NCI-H82 (cell line): Measurements from ENCODE around the gene CACNA1C.

ENCODE experiments used
- DNase-seq: peaks from one replicate; lab custom pipeline; 2025; lab: John Stamatoyannopoulos, UW

CACNA1C gene

DNA sequence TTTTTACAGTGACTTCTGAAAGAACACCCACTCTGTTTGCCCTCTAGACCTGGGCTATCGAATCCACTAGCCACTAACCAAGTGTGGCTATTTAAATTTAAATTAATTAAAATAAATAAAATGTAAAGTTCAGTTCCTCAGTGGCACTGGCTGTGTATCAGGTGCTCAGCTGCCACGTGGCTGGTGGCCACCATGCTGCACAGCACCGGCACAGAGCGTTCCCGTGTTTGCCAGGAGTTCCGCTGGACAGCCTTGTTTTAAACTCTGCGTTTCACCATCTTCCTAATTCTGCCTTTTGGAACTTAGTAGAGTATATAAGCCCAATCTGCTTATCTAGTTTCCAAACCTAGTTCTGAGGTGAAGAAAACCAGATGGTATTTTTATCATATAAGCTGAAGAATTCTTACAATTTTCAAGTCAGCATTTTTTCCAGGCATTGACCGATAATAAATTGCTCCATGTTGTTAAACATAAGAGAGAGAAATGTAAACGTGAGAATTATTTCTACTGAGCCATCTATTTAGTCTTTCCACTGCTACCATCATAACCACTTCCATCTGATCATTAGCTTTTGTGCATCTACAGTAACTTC lies 339.0 kb downstream of the CACNA1C start:
- DNase-seq = no peak

GRCh38 chr12:2393016-2393415 lies 340.2 kb downstream of the CACNA1C start:
- DNase-seq = no peak

GRCh38 chr12:2393996-2394395 lies 341.2 kb downstream of the CACNA1C start:
- no peak for DNase-seq

GRCh38 chr12:2395354-2395977 lies 342.7 kb downstream of the CACNA1C start:
- peak; percentile 74 for DNase-seq

DNA sequence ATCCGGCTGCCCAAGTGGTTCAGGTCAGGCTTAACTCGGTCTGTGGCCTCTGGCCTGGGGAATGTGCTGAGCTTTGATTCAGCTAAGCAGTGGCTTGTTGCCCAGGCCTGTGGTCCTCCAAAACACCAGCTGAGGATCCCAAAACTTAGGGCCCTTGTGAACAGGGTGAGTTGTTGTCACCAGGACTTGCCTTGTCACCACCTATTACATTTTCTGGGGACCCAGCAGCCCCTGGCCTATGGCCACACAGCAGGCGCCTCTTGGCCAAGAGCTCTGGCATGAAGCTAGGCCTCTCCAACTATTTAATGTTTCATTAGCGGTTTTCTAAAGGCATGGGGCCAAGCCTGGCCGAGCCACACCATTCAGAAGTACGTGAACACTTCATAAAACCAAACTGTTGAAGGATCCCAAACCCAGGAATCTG lies 343.7 kb downstream of the CACNA1C start:
- DNase-seq = no peak

GRCh38 chr12:2397356-2398045 lies 344.7 kb downstream of the CACNA1C start:
- peak; percentile 20 for DNase-seq

DNA sequence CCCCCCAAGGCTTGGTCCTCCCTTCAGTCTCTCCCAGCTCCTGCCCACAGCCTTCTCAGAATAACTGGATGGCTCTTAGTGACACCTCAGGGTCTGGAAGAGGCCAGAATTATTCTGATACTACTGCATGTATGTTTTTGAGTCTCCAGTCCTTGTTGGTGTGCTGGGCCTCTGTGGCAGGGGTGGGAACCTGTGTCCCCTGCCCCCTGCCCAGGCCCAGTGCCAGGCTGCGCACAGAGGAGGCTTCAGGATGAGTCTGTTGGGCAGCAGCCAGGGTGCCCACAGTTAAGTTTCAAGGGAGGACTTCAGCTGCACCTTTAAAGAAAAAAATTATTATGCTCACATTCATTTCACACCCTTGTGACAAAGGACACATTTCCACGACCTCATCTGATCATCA lies 348.3 kb downstream of the CACNA1C start:
- no peak for DNase-seq

DNA sequence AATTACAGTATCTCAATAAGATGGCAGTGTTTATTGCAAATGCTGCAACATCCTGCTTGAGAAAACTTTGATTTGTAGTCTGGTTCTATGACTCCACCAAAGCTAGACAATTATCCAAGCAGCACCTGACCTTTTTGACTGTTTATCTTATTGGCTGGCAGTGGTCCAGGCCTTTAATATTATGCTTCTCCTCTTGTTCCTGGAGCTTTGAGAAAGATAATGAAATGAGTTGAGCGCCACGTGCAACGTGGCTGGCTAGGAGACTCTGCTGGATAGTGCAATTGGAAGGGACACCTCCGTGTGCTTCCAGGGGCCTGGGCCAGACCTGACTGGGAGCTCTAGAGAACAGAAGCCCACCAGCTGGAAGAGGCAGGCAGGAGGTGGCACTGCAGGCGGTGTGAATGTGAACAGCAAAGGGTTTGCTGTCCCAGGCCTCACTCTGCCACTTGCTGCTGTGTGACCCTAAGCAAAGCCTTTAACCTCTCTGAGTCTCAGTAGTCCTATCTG lies 349.3 kb downstream of the CACNA1C start:
- peak; percentile 51 for DNase-seq

- no peak for DNase-seq
Observed at GRCh38 chr12:2403221-2403976, 350.6 kb downstream of the CACNA1C start.

GRCh38 chr12:2405039-2405438 lies 352.3 kb downstream of the CACNA1C start:
- no peak for DNase-seq

GRCh38 chr12:2406903-2407302 lies 354.1 kb downstream of the CACNA1C start:
- DNase-seq = no peak

DNA sequence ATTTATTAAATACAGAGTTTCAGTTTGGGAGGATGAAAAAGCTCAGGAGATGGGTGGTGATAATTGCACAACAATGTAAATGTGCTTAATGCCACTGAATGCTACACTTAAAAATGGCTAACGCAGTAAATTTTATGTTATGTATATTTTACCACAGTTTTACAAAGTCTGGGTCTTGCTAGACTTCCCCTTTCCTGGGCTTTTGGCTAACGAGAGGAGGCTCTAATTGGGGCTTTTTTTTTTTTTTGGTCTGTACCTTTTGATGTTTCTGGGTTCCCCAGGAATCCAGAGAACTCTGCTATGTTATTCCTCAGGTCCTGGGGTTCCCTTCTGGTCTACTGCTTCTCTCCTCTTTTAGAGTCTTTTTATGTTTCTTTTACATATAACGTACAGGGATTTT lies 355.5 kb downstream of the CACNA1C start:
- DNase-seq = no peak

DNA sequence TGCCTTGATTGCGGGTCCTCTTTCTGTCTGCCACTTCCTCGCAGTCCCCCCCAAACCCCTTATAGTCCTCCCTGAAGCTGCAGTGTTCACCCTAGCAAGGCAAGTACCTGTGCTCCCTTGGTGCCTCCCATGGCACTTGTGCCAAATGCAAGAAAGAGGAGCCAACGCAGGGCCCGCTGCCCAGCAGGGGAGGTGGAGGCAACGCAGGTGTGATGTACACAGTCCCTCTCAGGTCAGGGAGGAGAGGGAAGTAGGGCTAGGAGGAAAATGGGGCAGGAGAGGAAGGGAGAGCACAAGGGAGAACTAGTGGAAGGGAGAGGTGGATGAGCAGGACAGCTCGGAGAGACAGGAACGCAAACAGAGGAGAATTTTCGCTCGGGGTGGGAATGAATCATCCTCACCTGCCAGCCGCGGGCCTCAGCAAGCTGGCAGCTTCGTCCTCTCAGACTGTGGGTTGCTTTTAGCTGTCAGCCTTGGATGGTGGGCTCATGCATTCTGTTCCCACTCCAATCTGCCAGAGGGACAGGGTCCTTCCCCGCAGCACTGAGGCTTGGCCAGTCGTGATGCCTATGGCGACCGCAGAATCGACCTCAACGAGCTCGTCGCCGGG lies 357.0 kb downstream of the CACNA1C start:
- no peak for DNase-seq

DNA sequence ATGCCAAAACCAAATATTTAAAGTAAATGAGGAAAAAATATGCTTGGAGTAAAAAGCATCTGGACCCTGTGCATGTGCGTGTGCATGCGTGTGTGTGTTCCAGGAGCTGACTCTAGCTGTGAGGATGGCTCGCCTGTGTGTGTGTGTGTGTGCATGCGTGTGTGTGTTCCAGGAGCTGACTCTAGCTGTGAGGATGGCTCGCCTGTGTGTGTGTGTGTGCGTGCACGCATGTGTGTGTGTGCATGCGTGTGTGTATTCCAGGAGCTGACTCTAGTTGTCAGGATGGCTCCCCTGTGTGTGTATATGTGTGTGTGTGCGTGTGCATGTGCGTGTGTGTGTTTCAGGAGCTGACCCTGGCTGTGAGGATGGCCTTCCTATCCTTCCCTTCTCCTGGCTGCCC lies 357.7 kb downstream of the CACNA1C start:
- no peak for DNase-seq

- DNase-seq = no peak
Observed at GRCh38 chr12:2411011-2411410, 358.2 kb downstream of the CACNA1C start.

DNA sequence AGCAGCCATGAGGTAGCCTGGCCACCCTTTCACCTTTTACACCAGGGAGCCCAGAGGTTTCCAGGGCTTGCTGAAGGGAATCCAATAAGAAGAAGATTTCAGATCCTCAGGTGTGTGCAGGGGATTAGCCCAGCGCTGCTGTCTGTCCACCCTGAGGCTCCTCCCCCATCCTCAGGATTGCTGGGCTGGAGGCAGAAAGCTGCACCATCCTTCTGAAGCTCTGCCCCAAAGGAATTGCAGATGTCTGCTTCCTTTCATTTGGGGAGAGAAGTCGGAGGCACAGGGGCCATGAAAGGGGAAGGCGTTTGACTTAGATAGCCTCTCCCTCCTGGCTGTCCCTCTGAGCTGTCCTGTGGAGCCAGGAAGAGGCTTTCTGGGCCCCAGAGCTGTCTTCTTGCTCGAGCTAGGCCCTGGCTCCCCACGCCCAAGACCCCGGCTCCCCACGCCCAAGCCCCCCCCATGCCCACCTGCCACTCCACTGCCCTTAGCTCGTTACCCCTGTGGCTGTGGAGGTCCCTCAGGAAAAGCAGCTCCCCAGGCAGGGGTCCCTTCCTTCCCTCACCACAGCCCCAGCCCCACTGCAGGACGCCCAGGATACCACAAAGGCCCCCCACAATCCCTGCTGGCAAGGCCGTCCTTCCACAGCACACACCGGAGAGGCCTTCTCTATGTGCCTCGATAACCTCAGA lies 359.0 kb downstream of the CACNA1C start:
- peak; percentile 89 for DNase-seq

DNA sequence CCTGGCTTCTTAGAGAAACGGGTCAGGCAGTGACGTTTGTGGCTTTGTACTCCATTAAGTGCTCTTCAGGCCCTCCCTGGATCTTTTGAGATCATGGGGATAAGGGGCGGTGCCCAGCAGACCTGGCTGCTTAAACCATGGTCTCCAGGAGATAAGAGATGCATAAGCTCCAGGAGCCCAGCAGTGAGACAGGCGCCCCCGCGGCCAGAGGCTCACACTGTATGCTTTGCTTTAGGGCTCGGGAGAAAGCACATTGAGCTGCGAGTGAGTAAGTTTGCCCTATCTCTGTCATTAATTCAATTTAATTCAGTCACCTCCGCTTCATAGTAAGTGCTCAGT lies 359.5 kb downstream of the CACNA1C start:
- DNase-seq = peak; percentile 62

- no peak for DNase-seq
Observed at GRCh38 chr12:2413301-2413700, 360.5 kb downstream of the CACNA1C start.

DNA sequence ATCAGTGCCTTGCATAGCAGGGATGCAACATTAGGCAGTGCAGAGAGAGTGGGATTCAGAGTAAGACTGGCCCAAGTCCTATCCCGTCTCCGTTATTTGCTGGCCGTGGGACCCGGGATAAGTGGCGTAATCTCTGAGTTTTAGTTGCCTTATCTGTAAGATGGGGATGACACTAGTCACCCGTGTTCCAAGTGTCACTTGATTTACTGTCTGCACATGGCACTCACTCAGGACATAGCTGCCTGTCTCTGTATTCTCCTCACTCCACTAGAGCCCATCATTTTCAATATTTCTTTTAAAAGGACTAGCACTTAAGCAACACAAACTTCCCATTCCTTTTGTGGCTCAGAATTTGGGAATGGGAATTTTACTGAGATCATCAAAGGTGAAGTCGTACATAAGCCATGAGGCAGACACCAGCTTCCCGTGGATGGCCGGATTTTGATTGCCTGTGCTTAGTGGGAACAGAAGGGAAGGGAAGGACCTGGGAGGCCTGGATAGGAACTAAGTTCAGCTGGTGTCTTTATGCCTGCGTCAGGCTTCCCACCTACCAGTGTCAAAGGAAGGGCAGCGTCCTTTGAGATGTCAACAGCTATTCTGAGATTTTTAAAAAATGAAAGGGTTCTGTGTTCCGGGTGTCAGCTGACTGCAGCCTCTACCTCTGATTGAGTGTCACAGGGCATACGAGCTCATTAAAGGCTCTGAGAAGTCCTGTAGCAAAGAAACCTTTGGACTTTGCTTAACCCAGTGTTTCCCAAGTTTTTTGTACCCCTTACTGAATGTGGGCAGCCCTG lies 361.4 kb downstream of the CACNA1C start:
- no peak for DNase-seq

DNA sequence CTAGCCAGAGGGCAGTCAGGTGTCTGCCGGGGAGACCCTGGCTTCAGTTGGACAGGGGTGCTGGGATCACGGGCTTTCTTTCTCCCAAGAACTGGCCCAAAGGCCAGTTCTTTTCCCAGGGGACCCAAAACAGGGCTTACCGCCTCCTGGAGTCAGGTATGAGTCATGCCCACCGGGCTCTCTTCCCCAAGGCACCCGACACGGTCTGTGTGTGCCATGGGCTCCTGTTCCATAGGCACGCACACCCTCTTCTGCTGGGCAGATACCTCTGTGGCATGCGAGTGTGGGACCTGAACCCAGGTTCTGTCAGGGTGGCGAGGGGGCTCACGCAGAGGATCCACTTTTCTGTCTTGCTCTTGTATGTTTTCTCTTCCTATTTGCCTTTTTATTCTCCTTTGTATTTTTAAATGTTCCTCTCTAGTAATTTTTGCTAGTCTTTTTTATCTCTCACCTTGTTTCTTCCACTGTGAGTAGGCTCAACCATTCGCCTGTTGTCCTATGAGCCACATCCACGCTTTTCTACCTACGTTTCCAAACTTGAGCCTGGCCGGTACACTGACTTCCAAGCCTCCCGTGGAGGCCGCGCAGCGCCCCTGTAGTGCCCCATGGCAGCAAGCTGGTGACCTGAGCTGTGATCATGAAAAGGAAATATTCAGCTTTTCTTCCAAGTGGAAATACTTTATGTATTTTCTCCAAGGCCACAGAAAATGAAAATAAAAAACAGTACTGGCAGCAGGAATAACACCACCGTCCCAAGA lies 362.2 kb downstream of the CACNA1C start:
- no peak for DNase-seq
